GM23248 (cell line): Measurements from ENCODE around the gene M6PR. TPM values are rescaled to one million over a fixed set of nuclear protein-coding genes. Genes with fewer than 3 reads are reported as not detected.

Experiments
- DNase-seq: peaks from one replicate; pipeline ENCODE4 v3.0.0-alpha.2; 2015
- H2AFZ ChIP-seq: fragments of 200-600 bp; sonication (generic); 2 replicates; pipeline ENCODE4 v1.6.1; 2016; ENCODE audit warnings: antibody characterized with exemption
- H3F3A ChIP-seq: fragments of 200-600 bp; sonication (generic); 2 replicates; pipeline ENCODE4 v1.6.1; 2016; ENCODE audit warnings: mild to moderate bottlenecking, antibody characterized with exemption, mixed run types; ENCODE audit not compliant: insufficient read depth
- H3K27ac ChIP-seq: fragments of 200-600 bp; sonication (generic); 2 replicates; pipeline ENCODE4 v1.5.1; 2016; ENCODE audit warnings: mild to moderate bottlenecking
- H3K27me3 ChIP-seq: fragments of 200-600 bp; sonication (generic); replicated peaks from 2 replicates; pipeline ENCODE4 v1.6.1; 2016; ENCODE audit warnings: mild to moderate bottlenecking; ENCODE audit not compliant: insufficient read depth
- H3K36me3 ChIP-seq: fragments of 200-600 bp; sonication (generic); 2 replicates; pipeline ENCODE4 v1.6.1; 2016; ENCODE audit warnings: low read depth, mild to moderate bottlenecking
- H3K4me1 ChIP-seq: fragments of 200-600 bp; sonication (generic); 2 replicates; pipeline ENCODE4 v1.6.1; 2016; ENCODE audit warnings: mild to moderate bottlenecking; ENCODE audit not compliant: insufficient read depth
- H3K4me2 ChIP-seq: fragments of 200-600 bp; sonication (generic); one replicate; pipeline ENCODE4 v1.6.1; 2016; ENCODE audit warnings: mild to moderate bottlenecking; ENCODE audit not compliant: unreplicated experiment
- H3K4me3 ChIP-seq: fragments of 200-600 bp; sonication (generic); 2 replicates; pipeline ENCODE4 v1.5.1; 2016; ENCODE audit warnings: mild to moderate bottlenecking
- H3K79me2 ChIP-seq: fragments of 200-600 bp; sonication (generic); 2 replicates; pipeline ENCODE4 v1.6.1; 2016; ENCODE audit warnings: mild to moderate bottlenecking; ENCODE audit not compliant: insufficient read depth
- H3K9ac ChIP-seq: fragments of 200-600 bp; sonication (generic); 2 replicates; pipeline ENCODE4 v1.6.1; 2016; ENCODE audit warnings: mild to moderate bottlenecking
- H3K9me2 ChIP-seq: fragments of 200-600 bp; sonication (generic); 2 replicates; pipeline ENCODE4 v1.6.1; 2016; ENCODE audit warnings: mixed run types, mild to moderate bottlenecking, moderate library complexity; ENCODE audit not compliant: insufficient read depth
- H3K9me3 ChIP-seq: fragments of 200-600 bp; sonication (generic); one replicate; pipeline ENCODE4 v1.6.1; 2017; ENCODE audit warnings: low read depth
- H4K20me1 ChIP-seq: fragments of 200-600 bp; sonication (generic); 2 replicates; pipeline ENCODE4 v1.6.0; 2016; ENCODE audit not compliant: insufficient read depth
- EZH2 ChIP-seq: fragments of 200-600 bp; sonication (generic); IDR thresholded peaks from 2 replicates; pipeline ENCODE4 v1.6.1; 2018; ENCODE audit warnings: antibody characterized with exemption, mild to moderate bottlenecking; ENCODE audit not compliant: insufficient read depth, poor library complexity, severe bottlenecking
- EZH2phosphoT487 ChIP-seq: fragments of 200-600 bp; sonication (generic); IDR thresholded peaks from 2 replicates; pipeline ENCODE4 v1.6.1; 2018; ENCODE audit warnings: antibody characterized with exemption, moderate library complexity, mild to moderate bottlenecking, low read depth; ENCODE audit not compliant: insufficient read depth
- WGBS, 2 experiments: methylation state at CpG; one replicate each; pipeline ENCODE4 v1.1.6; 2015 to 2017; ENCODE audit warnings: low lambda C conversion rate in 2 of 2, low coverage in 1 of 2; ENCODE audit errors: missing lambda C conversion rate in 2 of 2; 5-methylcytosine and 5-hydroxymethylcytosine counted together
- in situ Hi-C: fragments of 300-500 bp; cut with MboI; formaldehyde crosslinking; loops from 2 replicates; pipeline ENCODE4 v1.15.0; 2020
- polyA plus RNA-seq: library from polyadenylated mRNA; unstranded; fragments of >200 nt; fragmentation: Nextera tagmentation; extraction: Ambion mirVana; gene quantifications from 2 replicates; pipeline ENCODE4 v1.2.1, GENCODE V29; 2016
- total RNA-seq: library from RNA; depleted of rRNA; stranded (reverse); fragments of >200 nt; shearing (Covaris generic); gene quantifications from 2 replicates; pipeline ENCODE4 v1.2.3, GENCODE V29; 2014

Gene M6PR
- total and polyA plus RNA-seq, 2 experiments from 2014 or later: 84.8 to 90.0 TPM

GRCh38 chr12:8960176-8960575, 10.7 kb upstream of the M6PR start:
- no peak for DNase-seq
- Histone ChIP-seq H3K79me2 (no peaks in the 10 kb centered on the region), H3K4me1 (no peaks in the 10 kb centered on the region), H2AFZ (no peak overlapping the region), H3K9me3 (no peaks in the 10 kb centered on the region), H3K9me2 (no peaks in the 10 kb centered on the region), H3K27me3 (no peaks in the 10 kb centered on the region), H3K4me2 (no peak overlapping the region), H3K9ac (no peak overlapping the region), H3K36me3 (no peaks in the 10 kb centered on the region), H4K20me1 (no peaks in the 10 kb centered on the region), H3K27ac (no peak overlapping the region), H3K4me3 (no peak overlapping the region), H3F3A (no peaks in the 10 kb centered on the region)
- WGBS, 2 experiments: 73 to 76% methylated on average over 2 of the region's 2 CpGs
- in situ Hi-C loops: no loop called here
- TF ChIP-seq EZH2phosphoT487: no peak
- TF ChIP-seq EZH2: no peak

- H3K9me2 ChIP-seq: no peaks in the 10 kb centered on the region
- no peak for DNase-seq
- no peaks in the 10 kb centered on the region for H3K4me1 ChIP-seq
- no peak overlapping the region for H3K4me2 ChIP-seq
- H3K36me3 ChIP-seq: no peaks in the 10 kb centered on the region
- H3K79me2 ChIP-seq: no peaks in the 10 kb centered on the region
- no peak overlapping the region for H3K9ac ChIP-seq
- H4K20me1 ChIP-seq: no peaks in the 10 kb centered on the region
- in situ Hi-C loops: no loop called here
- H2AFZ ChIP-seq: no peak overlapping the region
- no peak overlapping the region for H3K4me3 ChIP-seq
- no peak for TF ChIP-seq EZH2
- no peak for TF ChIP-seq EZH2phosphoT487
- no peak overlapping the region for H3K27ac ChIP-seq
- H3F3A ChIP-seq: no peaks in the 10 kb centered on the region
- no peaks in the 10 kb centered on the region for H3K9me3 ChIP-seq
- H3K27me3 ChIP-seq: no peaks in the 10 kb centered on the region
- 27 to 32% methylated on average over 2 of the region's 2 CpGs for WGBS, 2 experiments
These were observed 8.6 kb upstream of the M6PR start for GRCh38 chr12:8958066-8958465.

GRCh38 chr12:8957561-8957960, 8.1 kb upstream of the M6PR start:
- in situ Hi-C loops: no loop called here

GRCh38 chr12:8956772-8957171, 7.3 kb upstream of the M6PR start:
- no peak overlapping the region for H3K4me3 ChIP-seq
- TF ChIP-seq EZH2 (no peak), EZH2phosphoT487 (no peak)
- H3K9me2 ChIP-seq: no peaks in the 10 kb centered on the region
- H3K9ac ChIP-seq: no peak overlapping the region
- no peak overlapping the region for H3K4me2 ChIP-seq
- H3K27ac ChIP-seq: no peak overlapping the region
- no peaks in the 10 kb centered on the region for H3K79me2 ChIP-seq
- H2AFZ ChIP-seq: no peak overlapping the region
- no peaks in the 10 kb centered on the region for H3K4me1 ChIP-seq
- no peaks in the 10 kb centered on the region for H3F3A ChIP-seq
- in situ Hi-C loops: no loop called here
- H3K9me3 ChIP-seq: no peaks in the 10 kb centered on the region
- 60 to 63% methylated on average over 7 of the region's 7 CpGs for WGBS, 2 experiments
- no peaks in the 10 kb centered on the region for H3K36me3 ChIP-seq
- no peak for DNase-seq
- no peaks in the 10 kb centered on the region for H4K20me1 ChIP-seq
- no peaks in the 10 kb centered on the region for H3K27me3 ChIP-seq

More at GRCh38 chr12:8957561-8957960, 8.1 kb upstream of the M6PR start:
- H3K4me2 ChIP-seq: no peak overlapping the region
- H3K9me2 ChIP-seq: no peaks in the 10 kb centered on the region
- H3F3A ChIP-seq: no peaks in the 10 kb centered on the region
- H3K36me3 ChIP-seq: no peaks in the 10 kb centered on the region
- H4K20me1 ChIP-seq: no peaks in the 10 kb centered on the region
- no peak for DNase-seq
- TF ChIP-seq EZH2phosphoT487 (no peak), EZH2 (no peak)
- H3K4me3 ChIP-seq: no peak overlapping the region
- H3K27ac ChIP-seq: no peak overlapping the region
- no peaks in the 10 kb centered on the region for H3K27me3 ChIP-seq
- H3K4me1 ChIP-seq: no peaks in the 10 kb centered on the region
- 53 to 59% methylated on average over 4 of the region's 4 CpGs for WGBS, 2 experiments
- no peak overlapping the region for H2AFZ ChIP-seq
- no peaks in the 10 kb centered on the region for H3K9me3 ChIP-seq
- no peaks in the 10 kb centered on the region for H3K79me2 ChIP-seq
- H3K9ac ChIP-seq: no peak overlapping the region

GRCh38 chr12:8956073-8956472, 6.6 kb upstream of the M6PR start:
- Histone ChIP-seq H3K36me3 (no peaks in the 10 kb centered on the region), H3K4me2 (no peak overlapping the region), H3K9ac (no peak overlapping the region), H3K27me3 (no peaks in the 10 kb centered on the region), H3K4me1 (peaks cover 2% of the 10 kb centered on the region; the same call in 1 of the 2 replicates), H3F3A (no peaks in the 10 kb centered on the region), H3K4me3 (no peak overlapping the region), H3K9me2 (no peaks in the 10 kb centered on the region), H2AFZ (no peak overlapping the region), H4K20me1 (no peaks in the 10 kb centered on the region), H3K27ac (no peak overlapping the region), H3K79me2 (no peaks in the 10 kb centered on the region), H3K9me3 (no peaks in the 10 kb centered on the region)
- DNase-seq: no peak
- in situ Hi-C loops: no loop called here
- no peak for TF ChIP-seq EZH2
- no peak for TF ChIP-seq EZH2phosphoT487
- 75 to 80% methylated on average over 15 of the region's 15 CpGs for WGBS, 2 experiments
